ENCODE measurements around the gene KIF5B.

Gene KIF5B

GRCh38 chr10:32093650-32094049, 37.4 kb upstream of the KIF5B start:
- Histone ChIP-seq H3K4me3 (replicated peaks; ENCODE audit: insufficient read depth, low read length) (no peak overlapping the region), H3K27me3 (ENCODE audit: insufficient read depth, poor library complexity, severe bottlenecking) (no peaks in the 10 kb centered on the region), H3K27ac (replicated peaks) (no peak overlapping the region)
- TF ChIP-seq SPI1 (IDR thresholded peaks at IDR 0.05; ENCODE audit: borderline replicate concordance, low read depth) (no peak), REST (IDR thresholded peaks at IDR 0.05; ENCODE audit: insufficient replicate concordance, low read depth) (no peak), CTCF (IDR thresholded peaks at IDR 0.05; ENCODE audit: insufficient read depth, low read length) (no peak), POLR2AphosphoS5 (IDR thresholded peaks at IDR 0.05; ENCODE audit: low read depth) (no peak), GABPA (IDR thresholded peaks at IDR 0.05; ENCODE audit: low read depth) (no peak)
- no peak for DNase-seq (ENCODE audit: low read depth in 1 of 2, low spot score in 1 of 2)

- no peak for DNase-seq (ENCODE audit: low read depth in 1 of 2, low spot score in 1 of 2)
- Histone ChIP-seq H3K27me3 (ENCODE audit: insufficient read depth, poor library complexity, severe bottlenecking) (no peaks in the 10 kb centered on the region), H3K4me3 (replicated peaks; ENCODE audit: insufficient read depth, low read length) (no peak overlapping the region), H3K27ac (replicated peaks) (no peak overlapping the region)
- TF ChIP-seq SPI1 (IDR thresholded peaks at IDR 0.05; ENCODE audit: borderline replicate concordance, low read depth): no peak
- no peak for TF ChIP-seq CTCF (IDR thresholded peaks at IDR 0.05; ENCODE audit: insufficient read depth, low read length)
- no peak for TF ChIP-seq POLR2AphosphoS5 (IDR thresholded peaks at IDR 0.05; ENCODE audit: low read depth)
- TF ChIP-seq GABPA (IDR thresholded peaks at IDR 0.05; ENCODE audit: low read depth): no peak
- TF ChIP-seq REST (IDR thresholded peaks at IDR 0.05; ENCODE audit: insufficient replicate concordance, low read depth): no peak
Observed at GRCh38 chr10:32091046-32091445, 34.8 kb upstream of the KIF5B start.

GRCh38 chr10:32084185-32084851, 28.1 kb upstream of the KIF5B start:
- no peak overlapping the region for H3K27ac ChIP-seq (replicated peaks)
- H3K4me3 ChIP-seq (replicated peaks; ENCODE audit: insufficient read depth, low read length): no peak overlapping the region
- no peaks in the 10 kb centered on the region for H3K27me3 ChIP-seq (ENCODE audit: insufficient read depth, poor library complexity, severe bottlenecking)
- no peak for TF ChIP-seq CTCF (IDR thresholded peaks at IDR 0.05; ENCODE audit: insufficient read depth, low read length)
- TF ChIP-seq POLR2AphosphoS5 (IDR thresholded peaks at IDR 0.05; ENCODE audit: low read depth): no peak
- TF ChIP-seq GABPA (IDR thresholded peaks at IDR 0.05; ENCODE audit: low read depth): no peak
- TF ChIP-seq SPI1 (IDR thresholded peaks at IDR 0.05; ENCODE audit: borderline replicate concordance, low read depth): no peak
- no peak for TF ChIP-seq REST (IDR thresholded peaks at IDR 0.05; ENCODE audit: insufficient replicate concordance, low read depth)
- DNase-seq (ENCODE audit: low read depth in 1 of 2, low spot score in 1 of 2): no peak

Measured in HL-60 (cell line).